Measurements from ENCODE around the gene CECR2.

CECR2 gene

GRCh38 chr22:17369439-17370025 is at the start of gene CECR2:
Gene CECR2, plus strand, starts transcription at chr22:17369460. Its CDS starts 324 bp downstream, at chr22:17369784.
- no peak for DNase-seq

DNA sequence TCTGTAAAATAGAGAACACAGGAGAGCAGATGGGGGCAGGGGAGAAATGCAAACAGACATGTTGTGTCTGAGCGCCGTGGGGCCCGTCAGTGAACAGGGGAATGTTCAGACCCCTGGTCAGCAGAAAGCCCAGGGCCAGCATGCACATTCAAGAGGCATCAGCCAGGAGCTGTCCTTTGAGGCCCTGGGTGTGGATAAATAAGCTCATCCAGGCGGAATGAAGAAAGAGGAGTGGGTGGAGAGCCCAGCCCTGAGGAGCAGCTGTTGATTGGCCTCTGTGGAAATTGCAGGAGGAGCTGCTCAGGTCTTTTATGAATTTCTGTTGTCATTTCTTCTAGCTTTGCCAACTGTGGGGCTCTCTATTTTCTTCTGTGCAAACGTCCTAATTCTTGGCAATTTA is 49.7 kb upstream of the CECR2 start:
- DNase-seq = no peak

- DNase-seq = no peak
Observed at GRCh38 chr22:17322511-17322910, 46.7 kb upstream of the CECR2 start.

GRCh38 chr22:17331690-17332089 is 37.6 kb upstream of the CECR2 start:
- no peak for DNase-seq

DNA sequence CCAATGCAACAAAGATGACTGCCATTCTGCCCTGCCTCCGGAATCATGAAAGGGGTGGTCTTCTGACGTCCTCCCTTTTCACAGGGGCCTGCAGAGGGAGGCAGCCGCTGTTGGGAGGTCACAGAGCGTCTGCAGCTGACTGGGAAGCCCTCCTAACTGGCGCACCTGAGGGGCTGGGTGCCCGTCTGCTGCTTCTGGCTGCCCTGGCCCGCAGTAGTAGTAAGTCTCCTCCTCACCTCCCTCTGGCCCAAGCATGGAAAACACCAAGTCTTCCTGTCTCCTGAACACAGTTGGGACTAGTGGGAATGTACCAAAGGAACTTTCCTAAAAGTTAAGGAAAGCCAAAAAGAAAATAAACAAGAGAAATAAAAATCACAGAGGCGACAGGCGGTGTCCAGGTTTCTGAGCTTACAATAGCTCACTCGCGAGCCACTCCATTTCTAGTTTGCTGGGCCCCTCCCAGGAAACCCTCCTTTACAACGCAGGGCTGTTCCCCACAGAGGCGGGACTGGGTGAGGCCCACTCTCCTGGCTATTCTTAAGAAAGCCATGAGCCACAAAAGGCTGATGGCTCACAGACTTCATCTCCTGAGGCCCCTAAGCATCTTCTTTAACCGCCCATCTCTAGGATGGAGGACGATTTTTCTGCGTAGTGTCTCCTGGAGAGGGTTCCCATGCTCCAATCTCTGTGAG is 37.0 kb upstream of the CECR2 start:
- no peak for DNase-seq

DNA sequence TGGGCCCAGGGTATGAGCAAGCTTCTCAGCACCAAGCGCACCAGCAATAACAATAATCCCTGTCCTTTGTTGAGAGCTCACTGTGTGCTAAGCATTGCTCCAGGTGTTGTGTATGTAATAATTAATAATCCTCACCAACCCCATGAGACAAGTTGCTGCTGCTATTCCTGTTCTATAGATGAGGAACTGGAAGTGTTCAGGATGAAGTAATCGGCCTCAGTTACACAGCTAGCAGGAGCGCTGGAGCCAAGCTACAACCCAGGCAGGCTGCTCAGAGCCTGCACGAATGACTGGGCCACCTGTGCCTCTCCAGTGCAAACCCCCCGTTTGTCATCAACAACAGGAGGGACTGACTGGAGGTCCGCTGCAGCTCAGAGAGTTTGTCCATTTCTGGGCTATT is 35.2 kb upstream of the CECR2 start:
- DNase-seq = no peak

DNA sequence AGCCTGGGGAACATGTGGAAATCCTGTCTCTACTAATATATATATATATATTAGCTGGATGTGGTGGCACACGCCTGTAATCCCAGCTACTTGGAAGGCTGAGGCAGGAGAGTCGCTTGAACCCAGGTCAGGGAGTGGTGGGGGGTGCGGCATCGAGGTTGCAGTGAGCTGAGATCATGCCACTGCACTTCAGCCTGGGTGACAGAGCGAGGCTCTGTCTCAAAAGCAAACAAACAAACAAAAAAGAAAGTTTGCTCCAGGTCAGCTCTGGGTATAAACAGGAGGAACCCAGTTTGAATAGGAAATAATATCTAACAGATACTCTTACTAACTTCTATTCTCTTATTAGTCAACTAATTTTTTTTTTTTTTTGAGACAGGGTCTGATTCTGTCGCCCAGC is 34.3 kb upstream of the CECR2 start:
- DNase-seq = no peak

GRCh38 chr22:17336061-17336460 is 33.2 kb upstream of the CECR2 start:
- DNase-seq = no peak

- DNase-seq = no peak
Observed at GRCh38 chr22:17337639-17338038, 31.6 kb upstream of the CECR2 start.

DNA sequence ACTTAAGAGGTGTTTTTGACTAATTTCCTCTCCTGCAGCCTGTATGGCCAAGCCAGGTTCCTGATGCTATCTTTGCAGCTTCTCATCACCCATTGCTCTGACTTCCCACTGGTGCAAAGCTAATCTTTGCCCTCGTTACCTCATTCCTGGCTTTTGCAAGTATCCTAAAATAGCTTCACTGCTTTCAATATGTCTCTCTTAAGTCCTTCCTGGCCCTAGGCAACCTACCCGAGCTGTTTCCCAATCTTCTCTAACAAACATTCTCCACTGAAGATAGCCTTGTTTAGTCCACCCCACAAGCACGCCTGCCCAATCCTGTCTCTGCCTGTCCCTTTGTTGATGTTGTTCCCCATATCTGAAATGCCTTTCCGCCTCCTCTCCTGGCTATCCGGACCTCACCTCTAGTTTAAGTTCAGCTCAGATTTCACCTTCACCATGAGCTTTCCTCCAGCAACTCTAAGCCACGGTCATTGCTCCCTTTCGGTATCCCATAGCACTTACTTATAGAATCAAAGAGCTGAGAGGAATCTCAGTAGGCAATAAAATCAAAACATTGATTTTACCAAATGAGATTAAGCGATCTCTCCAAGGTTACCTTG is 30.1 kb upstream of the CECR2 start:
- no peak for DNase-seq

- no peak for DNase-seq
Observed at GRCh38 chr22:17342361-17342760, 26.9 kb upstream of the CECR2 start.

DNA sequence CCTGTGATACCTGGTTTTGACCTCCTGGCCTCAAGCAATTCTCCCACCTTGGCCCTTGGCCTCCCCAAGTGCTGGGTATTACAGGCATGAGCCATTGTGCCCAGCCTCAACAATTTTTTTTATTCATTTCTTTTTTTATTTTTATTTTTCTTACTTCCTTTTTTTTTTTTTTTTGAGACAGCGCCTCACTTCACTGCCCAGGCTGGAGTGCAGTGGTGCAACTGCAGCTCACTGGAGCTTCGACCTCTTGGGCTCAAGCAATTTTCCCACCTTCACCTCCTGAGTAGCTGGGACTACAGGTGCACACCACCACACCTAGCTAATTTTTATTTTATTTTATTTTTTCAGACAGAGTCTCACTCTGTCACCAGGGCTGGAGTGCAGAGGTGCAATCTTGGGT is 25.5 kb upstream of the CECR2 start:
- DNase-seq = no peak

DNA sequence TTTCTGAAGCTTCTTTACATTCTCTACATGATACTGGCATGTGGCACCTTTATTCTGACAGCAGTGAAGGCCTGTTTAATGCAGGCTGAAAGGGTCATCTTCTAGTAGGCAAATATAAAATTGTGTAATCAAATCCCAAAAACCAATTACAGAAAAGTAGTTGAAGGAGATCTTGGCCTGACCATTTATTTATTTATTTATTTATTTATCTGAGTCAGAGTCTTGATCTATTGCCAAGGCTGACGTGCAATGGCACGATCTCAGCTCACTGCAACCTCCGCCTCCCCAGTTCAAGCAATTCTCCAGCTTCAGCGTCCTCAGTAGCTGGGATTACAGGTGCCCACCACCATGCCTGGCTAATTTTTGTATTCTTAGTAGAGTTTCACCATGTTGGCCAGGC is 22.7 kb upstream of the CECR2 start:
- no peak for DNase-seq

DNA sequence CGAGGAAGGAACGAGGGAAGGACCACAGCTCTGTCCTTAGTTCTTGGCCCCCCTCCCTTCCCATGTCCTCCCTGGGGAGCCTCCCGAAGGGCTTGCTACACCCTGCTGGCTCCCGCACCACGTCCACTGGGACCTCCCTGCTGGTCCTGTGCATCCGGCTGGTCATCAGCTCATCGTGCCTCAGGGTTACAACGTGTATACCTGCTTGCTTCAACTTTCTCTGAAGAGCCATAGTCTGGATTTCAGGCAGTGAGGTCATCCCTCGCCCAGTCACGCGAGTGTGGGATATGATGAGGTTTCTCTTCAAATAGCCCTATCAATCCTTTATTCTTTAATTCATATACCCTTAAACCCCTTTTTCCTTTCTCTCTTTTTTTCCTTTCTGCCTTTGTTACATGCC is 21.5 kb upstream of the CECR2 start:
- DNase-seq = no peak

DNA sequence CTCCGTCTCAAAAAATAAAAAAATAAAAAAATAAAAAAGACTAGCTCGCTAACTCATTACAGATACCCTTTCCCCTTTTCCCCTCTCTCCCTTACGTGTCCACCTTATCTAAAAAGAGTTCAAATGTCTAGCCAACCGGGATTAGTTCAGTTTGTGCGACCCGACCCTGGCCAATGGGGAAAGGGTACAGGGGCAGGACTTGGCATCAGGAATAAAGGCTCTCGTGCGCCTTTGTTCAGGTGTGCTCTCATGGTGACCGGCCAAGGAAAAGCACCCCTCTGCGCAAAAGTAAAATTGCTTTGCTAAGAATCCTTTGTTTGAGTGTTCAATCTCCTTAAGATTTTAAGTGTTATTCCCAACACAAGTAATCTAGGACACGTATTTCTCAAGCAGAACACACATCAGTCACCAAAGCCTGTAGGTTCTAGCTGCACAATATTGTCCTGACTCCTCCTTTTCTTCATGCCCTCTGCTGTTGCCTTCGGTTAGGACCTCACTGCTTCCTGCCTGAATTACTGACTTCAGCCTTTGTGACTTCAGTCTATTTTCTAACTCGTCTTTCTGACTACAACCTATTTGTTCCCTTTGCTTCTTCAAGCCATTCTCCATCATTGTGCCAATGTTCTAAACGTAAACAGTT is 20.7 kb upstream of the CECR2 start:
- no peak for DNase-seq

- DNase-seq = no peak
Observed at GRCh38 chr22:17349172-17349571, 20.1 kb upstream of the CECR2 start.

DNA sequence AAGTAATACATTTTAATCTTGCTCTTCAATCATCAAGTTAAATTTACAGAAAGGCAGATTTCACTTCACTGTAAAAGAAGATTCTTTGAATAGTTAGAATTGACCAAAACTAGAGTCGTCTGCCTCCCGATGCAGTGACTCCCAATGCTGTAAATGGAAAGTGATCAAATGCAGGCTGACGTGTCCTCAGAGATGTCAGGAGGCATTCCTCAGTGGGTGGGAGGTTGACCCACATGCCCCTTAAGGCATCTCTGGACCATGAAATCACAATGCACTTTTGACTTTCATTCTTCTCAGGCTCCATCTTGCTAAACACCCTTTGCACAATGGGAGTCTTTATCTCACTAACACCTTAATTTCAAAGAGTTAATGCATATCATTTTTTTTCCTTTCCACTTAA is 19.0 kb upstream of the CECR2 start:
- DNase-seq = no peak

DNA sequence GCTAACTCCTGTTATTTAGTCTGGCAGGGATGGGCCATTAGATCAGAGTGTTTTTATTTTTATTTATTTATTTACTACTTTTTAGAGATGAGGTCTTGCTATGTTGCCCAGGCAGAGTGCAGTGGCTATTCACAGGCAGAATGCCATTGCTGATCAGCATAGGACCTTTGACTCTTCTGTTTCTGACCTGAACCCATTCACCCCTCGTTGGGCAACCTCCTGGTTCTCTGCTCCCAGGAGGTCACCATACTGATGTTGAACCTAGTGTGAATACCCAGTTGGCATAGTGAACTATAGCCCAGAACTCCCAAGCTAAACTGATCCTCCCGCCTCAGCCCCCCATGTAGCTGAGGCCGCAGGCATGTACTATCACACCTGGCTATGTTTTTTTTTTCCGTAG is 16.5 kb upstream of the CECR2 start:
- no peak for DNase-seq

DNA sequence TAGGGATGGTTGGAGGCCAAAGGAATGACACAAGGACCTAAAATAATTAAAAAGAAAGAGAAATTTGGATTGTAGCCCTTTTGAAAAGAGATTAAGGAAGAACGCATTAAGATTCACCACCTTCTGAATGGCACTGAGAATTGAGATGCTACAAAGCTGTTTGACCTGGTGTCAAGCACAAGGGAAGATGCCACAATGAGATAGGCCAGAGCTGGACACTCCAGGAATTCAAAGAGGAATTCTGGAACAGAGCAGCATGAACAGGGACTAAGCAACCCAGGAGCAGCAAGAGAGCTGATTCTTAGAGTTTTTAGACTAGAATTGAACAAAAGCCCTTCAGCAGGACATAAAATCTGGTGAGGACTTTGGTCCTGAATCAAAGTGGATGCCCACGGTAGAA is 11.6 kb upstream of the CECR2 start:
- no peak for DNase-seq

GRCh38 chr22:17358415-17358814 is 10.8 kb upstream of the CECR2 start:
- DNase-seq = no peak

DNA sequence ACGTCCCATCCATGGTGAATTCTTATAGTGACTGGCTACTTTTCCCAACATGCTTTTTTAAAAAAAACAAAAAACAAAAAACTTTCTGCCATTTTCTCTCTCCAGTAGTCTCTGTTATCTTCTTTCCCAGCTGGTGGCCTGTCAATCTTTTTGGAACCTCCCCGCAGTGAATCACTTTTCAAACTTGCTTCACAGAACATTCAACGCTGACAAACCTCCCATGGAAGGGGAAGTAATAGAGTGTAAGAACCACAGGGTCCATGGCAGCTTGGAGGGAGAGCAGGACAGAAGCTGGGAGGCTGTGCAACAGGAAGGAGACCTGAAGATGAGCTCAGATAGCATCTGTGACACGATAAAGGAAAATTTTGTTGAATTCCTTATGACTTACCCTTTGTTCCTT is 9.8 kb upstream of the CECR2 start:
- no peak for DNase-seq

GRCh38 chr22:17366329-17366728 is 2.9 kb upstream of the CECR2 start:
- DNase-seq = no peak

GRCh38 chr22:17366830-17367229 is 2.4 kb upstream of the CECR2 start:
- peak; percentile 41 for DNase-seq

GRCh38 chr22:17368144-17368543 is 1.1 kb upstream of the CECR2 start:
- DNase-seq = no peak

All from activated CD4-positive, alpha-beta T cell treated with anti-CD3 and anti-CD28 coated beads, Interleukin-2, Interleukin-6, amounts not matched to agents 100 ng/mL and 50 ng/mL, durations not matched to agents 16 hours and 8 hours (primary cell).